Measurements from ENCODE around the gene FRRS1. TPM values are rescaled to one million over a fixed set of nuclear protein-coding genes. Genes with fewer than 3 reads are reported as not detected.

The FRRS1 gene, protein sequence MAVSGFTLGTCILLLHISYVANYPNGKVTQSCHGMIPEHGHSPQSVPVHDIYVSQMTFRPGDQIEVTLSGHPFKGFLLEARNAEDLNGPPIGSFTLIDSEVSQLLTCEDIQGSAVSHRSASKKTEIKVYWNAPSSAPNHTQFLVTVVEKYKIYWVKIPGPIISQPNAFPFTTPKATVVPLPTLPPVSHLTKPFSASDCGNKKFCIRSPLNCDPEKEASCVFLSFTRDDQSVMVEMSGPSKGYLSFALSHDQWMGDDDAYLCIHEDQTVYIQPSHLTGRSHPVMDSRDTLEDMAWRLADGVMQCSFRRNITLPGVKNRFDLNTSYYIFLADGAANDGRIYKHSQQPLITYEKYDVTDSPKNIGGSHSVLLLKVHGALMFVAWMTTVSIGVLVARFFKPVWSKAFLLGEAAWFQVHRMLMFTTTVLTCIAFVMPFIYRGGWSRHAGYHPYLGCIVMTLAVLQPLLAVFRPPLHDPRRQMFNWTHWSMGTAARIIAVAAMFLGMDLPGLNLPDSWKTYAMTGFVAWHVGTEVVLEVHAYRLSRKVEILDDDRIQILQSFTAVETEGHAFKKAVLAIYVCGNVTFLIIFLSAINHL
- total RNA-seq (2022; extraction: Qiagen RNA extraction; ENCODE audit: low read depth) = 2.2 to 2.5 TPM (median 2.4 TPM) in 5 replicates

GRCh38 chr1:99766378-99766800, at the start of gene FRRS1:
Gene FRRS1 (minus strand): TSS chr1:99766635. CDS start chr1:99748768, 17,867 bp downstream.

Other genes with a start within 250 kb of the FRRS1 start
- gene PALMD, start 120.5 kb downstream of the FRRS1 start, total RNA-seq (2022; extraction: Qiagen RNA extraction; ENCODE audit: low read depth) = 0.36 to 0.57 TPM (median 0.50 TPM) in 5 replicates
- 2.9 to 4.9 TPM (median 4.2 TPM) in 5 replicates for gene AGL, start 83.7 kb upstream of the FRRS1 start, total RNA-seq (2022; extraction: Qiagen RNA extraction; ENCODE audit: low read depth)
- gene SLC35A3, start 203.4 kb upstream of the FRRS1 start, total RNA-seq (2022; extraction: Qiagen RNA extraction; ENCODE audit: low read depth) = 5.2 to 12.8 TPM (median 10.9 TPM) in 5 replicates

Measured in A549 treated with DMSO at 1 μM for 4 hours (cell line).